Large intestine (tissue), 3 donors: ENCODE results near the gene LCN12. TPM values are rescaled to one million over a fixed set of nuclear protein-coding genes. Genes with fewer than 3 reads are reported as not detected.

ENCODE experiments used
- DNase-seq, 2 donors: peaks; one replicate each; pipeline versions ENCODE4 v3.0.0 to v3.0.0-alpha.2; 2013
- H3K27ac ChIP-seq: one replicate; pipeline ENCODE4 v1.5.1; 2013; ENCODE audit warnings: low read length
- H3K27me3 ChIP-seq: 2 replicates; pipeline ENCODE4 v1.6.1; 2013; ENCODE audit warnings: low read length; ENCODE audit not compliant: control insufficient read depth, insufficient read depth
- H3K36me3 ChIP-seq: 2 replicates; pipeline ENCODE4 v1.6.1; 2013; ENCODE audit warnings: low read length; ENCODE audit not compliant: control insufficient read depth, insufficient read depth
- H3K4me1 ChIP-seq: one replicate; pipeline ENCODE4 v1.6.1; 2013; ENCODE audit warnings: low read length; ENCODE audit not compliant: control insufficient read depth, insufficient read depth
- H3K4me3 ChIP-seq: one replicate; pipeline ENCODE4 v1.5.1; 2013; ENCODE audit warnings: low read length
- H3K9me3 ChIP-seq: one replicate; pipeline ENCODE4 v1.6.1; 2013; ENCODE audit warnings: mild to moderate bottlenecking, low read depth, low read length, moderate library complexity; ENCODE audit not compliant: control insufficient read depth
- WGBS: methylation state at CpG from one replicate; pipeline ENCODE4 v1.1.5; 2013; ENCODE audit warnings: low lambda C conversion rate; ENCODE audit not compliant: insufficient coverage; 5-methylcytosine and 5-hydroxymethylcytosine counted together
- polyA plus RNA-seq: library from polyadenylated mRNA; unstranded; fragments of 120-200 nt; gene quantifications from one replicate; pipeline ENCODE4 v1.2.1, GENCODE V29; 2013

LCN12 gene
- polyA plus RNA-seq, 1 donor, result 121 TPM

DNA sequence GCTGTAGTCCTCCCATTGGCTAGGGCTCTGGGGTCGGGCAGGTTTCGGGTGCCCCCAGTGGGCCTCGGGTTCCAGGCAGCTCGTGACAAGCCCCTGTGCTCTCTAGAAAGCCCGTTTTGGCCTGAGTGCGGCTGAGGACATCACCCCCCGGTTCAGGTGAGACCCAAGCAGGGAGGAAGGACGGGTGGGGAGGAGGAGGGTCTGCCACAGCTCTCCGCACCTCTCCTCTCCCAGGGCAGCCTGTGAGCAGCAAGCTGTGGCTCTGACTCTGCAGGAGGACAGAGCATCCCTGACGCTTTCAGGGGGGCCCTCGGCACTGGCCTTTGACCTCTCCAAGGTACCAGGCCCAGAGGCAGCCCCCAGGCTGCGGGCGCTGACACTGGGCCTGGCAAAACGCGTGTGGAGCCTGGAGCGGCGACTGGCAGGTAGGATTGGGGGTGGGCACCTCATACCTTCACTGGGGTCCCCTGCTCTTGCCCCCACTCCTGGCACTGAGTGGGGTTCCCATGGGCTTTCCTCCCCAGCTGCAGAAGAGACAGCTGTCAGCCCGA, 40.8 kb downstream of the LCN12 start:
- DNase-seq, result no peak
- Histone ChIP-seq H3K27ac (no peak overlapping the region), H3K27me3 (peaks cover 43% of the 10 kb centered on the region), H3K36me3 (peaks cover 6% of the 10 kb centered on the region), H3K4me3 (peak overlapping the region; percentile 69), H3K9me3 (peaks cover 13% of the 10 kb centered on the region), H3K4me1 (peaks cover 36% of the 10 kb centered on the region)
- WGBS, result no CpG with 5 or more reads among the region's 18 CpGs

DNA sequence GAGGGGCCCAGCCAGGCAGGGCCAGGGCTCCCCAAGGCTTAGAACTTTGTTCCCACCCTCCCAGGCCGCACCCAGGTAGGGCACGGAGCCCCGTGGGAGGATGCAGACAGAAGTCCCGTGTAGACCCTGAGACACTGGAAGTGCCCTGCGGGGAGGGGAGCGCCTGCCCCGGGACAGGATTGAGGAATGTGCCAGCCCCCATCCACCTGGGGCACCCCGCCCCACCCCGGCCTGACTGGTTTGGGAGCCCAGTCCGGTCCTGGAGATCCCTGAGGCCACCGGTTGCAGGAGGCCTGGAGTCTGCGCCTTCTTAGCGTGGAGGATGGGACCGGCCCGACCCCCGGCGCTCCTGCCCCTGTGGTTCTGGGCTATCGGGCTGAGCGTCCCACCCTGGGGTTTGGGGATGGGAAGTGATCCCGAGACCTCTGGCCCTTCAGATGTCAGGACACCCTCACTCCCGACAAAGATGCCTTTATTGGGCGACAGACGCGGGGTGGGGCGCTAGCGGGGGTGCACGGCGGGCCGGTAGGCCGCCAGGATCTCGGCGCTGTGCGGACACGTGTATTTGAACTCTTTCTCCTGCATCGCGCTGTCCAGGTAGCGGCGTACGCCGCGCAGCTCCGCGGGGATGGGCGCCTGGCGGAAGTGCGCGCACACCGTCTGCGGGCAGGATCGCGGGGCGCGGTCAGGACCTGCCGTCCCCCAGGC, 42.3 kb downstream of the LCN12 start:
- no peak for DNase-seq
- no CpG with 5 or more reads among the region's 54 CpGs for WGBS
- H3K4me1 ChIP-seq, result peaks cover 36% of the 10 kb centered on the region

DNA sequence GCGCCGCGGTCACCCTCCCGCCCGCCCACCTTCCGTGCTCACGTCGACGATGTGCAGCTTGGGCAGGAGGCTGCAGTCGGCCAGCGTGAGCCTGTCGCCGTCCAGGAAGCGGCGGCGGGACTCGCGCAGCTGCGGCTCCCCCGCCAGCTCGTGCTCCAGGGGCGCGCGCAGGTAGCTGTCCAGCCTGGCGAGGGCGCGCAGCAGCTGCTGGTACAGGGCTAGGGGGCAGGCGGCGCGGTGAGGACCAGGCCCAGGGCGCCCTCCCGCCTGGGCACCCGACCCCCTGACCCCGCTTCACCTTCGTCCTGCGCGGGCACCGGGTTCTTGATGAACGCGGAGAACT, 42.8 kb downstream of the LCN12 start:
- DNase-seq, result peak in 1 of 2 donors; percentile 46
- H3K9me3 ChIP-seq, result peaks cover 13% of the 10 kb centered on the region
- no peak overlapping the region for H3K27ac ChIP-seq
- peaks cover 6% of the 10 kb centered on the region for H3K36me3 ChIP-seq
- H3K4me3 ChIP-seq, result no peak overlapping the region
- H3K4me1 ChIP-seq, result peaks cover 36% of the 10 kb centered on the region
- H3K27me3 ChIP-seq, result peaks cover 44% of the 10 kb centered on the region
- WGBS, result no CpG with 5 or more reads among the region's 40 CpGs

More for the DNA sequence above, 42.3 kb downstream of the LCN12 start:
- Histone ChIP-seq H3K9me3 (peaks cover 13% of the 10 kb centered on the region), H3K27me3 (peaks cover 44% of the 10 kb centered on the region), H3K4me3 (no peak overlapping the region), H3K36me3 (peaks cover 6% of the 10 kb centered on the region), H3K27ac (no peak overlapping the region)

DNA sequence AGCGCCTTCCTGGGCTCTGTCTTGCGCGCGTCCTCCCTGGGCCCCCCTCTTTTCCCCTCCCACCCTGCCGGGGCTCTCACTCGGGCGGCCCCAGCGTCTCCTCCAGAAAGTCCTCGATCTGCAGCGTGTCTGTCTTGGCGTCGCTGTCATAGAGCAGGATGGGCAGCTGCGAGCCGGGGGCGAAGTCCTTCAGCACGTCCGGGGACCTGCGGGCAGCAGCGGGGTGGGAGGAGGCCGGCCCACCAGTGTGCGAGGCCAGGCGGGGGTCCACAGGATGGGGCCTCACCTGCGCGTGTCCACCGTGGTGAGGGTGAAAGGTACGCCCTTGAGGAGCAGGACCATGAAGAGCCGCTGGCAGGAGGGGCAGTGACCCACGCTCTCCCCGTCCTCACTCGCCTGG, 43.3 kb downstream of the LCN12 start:
- Histone ChIP-seq H3K36me3 (peaks cover 6% of the 10 kb centered on the region), H3K9me3 (peaks cover 13% of the 10 kb centered on the region), H3K4me3 (no peak overlapping the region), H3K27me3 (peaks cover 44% of the 10 kb centered on the region), H3K4me1 (peaks cover 36% of the 10 kb centered on the region), H3K27ac (no peak overlapping the region)
- WGBS, result no CpG with 5 or more reads among the region's 30 CpGs
- DNase-seq, result peak in 1 of 2 donors; percentile 44

DNA sequence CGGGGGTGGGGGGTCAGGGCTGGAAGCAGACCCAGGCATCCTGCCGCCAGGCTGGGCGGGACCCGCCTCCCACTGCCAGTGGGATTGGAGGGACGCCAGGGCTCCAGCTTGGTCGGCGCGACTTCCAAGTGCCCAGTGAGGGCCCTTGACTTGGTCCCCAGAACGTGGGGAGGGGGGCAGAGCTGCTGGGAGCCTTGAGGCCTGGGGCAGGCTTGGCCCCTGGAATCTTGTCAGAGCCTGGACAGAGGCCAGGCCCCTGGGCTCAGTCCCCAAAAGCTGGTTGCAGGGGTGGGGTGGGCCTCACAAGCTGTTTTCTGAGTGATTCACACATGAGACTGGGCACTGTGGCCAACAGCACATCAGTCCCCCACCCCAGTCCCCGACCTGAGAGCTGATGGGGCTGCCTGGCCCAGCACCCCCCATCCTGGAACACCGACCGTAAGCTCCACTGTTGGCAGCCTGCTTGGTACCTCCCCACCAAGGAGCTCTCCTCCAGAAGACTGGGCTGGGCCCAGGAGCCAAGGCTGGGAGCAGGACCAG, 43.8 kb downstream of the LCN12 start:
- no peak for DNase-seq
- no peak overlapping the region for H3K4me3 ChIP-seq
- H3K27me3 ChIP-seq, result peaks cover 44% of the 10 kb centered on the region
- WGBS, result no CpG with 5 or more reads among the region's 12 CpGs
- peaks cover 13% of the 10 kb centered on the region for H3K9me3 ChIP-seq
- peaks cover 36% of the 10 kb centered on the region for H3K4me1 ChIP-seq
- H3K36me3 ChIP-seq, result peaks cover 6% of the 10 kb centered on the region
- H3K27ac ChIP-seq, result no peak overlapping the region

DNA sequence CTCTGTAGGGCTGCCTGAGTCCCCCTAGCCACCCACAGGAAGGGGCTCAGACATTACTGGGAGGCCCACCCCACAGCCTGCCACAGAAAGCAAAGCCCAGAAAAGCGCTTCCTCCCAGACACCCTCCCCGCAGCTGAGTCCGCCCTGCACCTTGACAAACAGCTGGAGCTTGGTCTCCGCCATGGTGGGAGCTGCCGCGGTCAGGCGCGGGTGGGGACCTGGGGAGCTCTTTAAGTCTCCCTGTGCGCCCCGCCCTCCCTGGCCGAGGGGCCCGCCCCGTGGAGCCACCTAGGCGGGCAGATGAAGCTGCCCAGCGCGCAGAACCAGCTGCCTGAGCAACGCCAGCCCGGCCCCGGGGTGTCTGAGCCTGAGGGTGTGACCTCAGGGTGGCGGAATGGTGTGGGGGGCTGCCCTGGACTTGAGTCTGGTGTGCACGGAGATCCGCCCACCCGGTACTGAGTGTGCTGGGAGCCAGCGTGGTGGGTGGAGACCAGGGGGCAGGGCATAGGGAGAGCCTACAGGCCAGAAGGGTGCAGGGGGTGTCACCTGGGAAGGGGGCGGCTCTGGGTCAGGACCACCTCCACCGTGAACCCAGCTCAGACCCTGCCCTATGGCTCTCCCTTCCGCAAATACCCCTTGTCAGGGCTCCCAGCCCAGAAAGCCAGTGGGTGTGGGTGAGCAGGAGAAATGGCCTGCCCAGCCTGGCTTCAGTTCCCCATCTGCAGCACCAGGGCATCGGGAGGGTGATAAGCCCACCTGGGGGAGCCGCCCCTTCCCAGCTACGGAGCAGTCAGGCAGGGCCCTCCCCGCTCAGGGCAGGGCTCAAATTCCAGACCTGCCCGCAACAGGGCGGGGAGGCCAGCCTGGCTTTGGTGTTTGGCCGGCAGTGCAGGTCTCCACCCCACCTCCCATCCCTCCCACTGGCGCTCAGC, 44.6 kb downstream of the LCN12 start, which contains the start of gene CLIC3:
Gene CLIC3 (minus strand): TSS at position 208 of the 932 bp plus-strand sequence. CDS start 25 bp downstream, at position 183.
- Histone ChIP-seq H3K36me3 (peaks cover 6% of the 10 kb centered on the region), H3K9me3 (peaks cover 13% of the 10 kb centered on the region), H3K4me3 (peak within 1 kb of the TSS; percentile 7), H3K27me3 (peaks cover 44% of the 10 kb centered on the region), H3K27ac (no peak within 1 kb of the TSS), H3K4me1 (peaks cover 36% of the 10 kb centered on the region)
- peak in 1 of 2 donors; percentile 50 for DNase-seq
- WGBS, result no CpG with 5 or more reads among the region's 35 CpGs

DNA sequence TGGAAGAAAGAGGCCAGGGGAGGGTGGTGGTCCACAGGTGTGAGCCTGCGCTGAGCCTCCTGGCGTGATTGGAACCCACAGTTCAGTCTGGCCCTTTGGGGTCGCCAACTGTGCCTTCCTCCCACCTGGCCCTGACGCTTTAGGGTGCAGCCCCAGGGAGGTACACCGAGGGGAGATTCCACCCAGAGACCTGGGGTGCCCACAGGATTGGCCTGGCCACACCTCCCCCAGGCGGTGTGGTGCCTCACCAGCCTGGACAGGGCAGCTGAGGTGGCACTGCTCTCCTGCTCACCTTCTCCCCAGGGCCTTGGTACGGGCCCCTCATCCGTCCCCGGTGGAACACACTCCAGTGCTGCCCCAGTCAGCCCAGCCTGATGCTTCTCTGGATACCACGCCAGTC, 45.3 kb downstream of the LCN12 start:
- Histone ChIP-seq H3K4me1 (peaks cover 36% of the 10 kb centered on the region), H3K9me3 (peaks cover 13% of the 10 kb centered on the region), H3K4me3 (no peak overlapping the region), H3K36me3 (peaks cover 6% of the 10 kb centered on the region), H3K27me3 (peaks cover 44% of the 10 kb centered on the region), H3K27ac (no peak overlapping the region)
- WGBS, result no CpG with 5 or more reads among the region's 10 CpGs
- DNase-seq, result no peak

DNA sequence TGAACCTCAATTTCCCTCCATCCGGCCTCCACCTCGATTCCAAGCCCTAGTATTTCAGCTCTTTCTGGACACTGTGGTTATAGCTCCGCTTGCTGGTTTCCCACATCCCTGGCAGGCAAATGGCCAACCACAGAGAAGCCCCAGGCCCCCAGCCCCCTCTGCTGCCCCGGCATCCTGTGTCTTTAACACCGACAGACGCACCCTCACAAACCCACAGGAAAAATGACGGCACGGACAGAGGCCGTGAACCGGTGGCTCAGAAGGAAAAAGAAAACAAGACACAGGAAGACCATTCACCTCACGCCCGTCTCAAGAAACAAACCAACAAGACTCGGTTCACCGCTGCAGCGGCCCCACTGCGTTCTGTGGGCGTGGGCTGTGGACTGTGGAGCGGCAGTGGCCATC, 45.8 kb downstream of the LCN12 start:
- peaks cover 44% of the 10 kb centered on the region for H3K27me3 ChIP-seq
- WGBS, result 80% methylated on average over 2 of the region's 18 CpGs
- no peak overlapping the region for H3K4me3 ChIP-seq
- peaks cover 12% of the 10 kb centered on the region for H3K9me3 ChIP-seq
- DNase-seq, result no peak
- H3K36me3 ChIP-seq, result peaks cover 6% of the 10 kb centered on the region
- no peak overlapping the region for H3K27ac ChIP-seq
- peaks cover 32% of the 10 kb centered on the region for H3K4me1 ChIP-seq

DNA sequence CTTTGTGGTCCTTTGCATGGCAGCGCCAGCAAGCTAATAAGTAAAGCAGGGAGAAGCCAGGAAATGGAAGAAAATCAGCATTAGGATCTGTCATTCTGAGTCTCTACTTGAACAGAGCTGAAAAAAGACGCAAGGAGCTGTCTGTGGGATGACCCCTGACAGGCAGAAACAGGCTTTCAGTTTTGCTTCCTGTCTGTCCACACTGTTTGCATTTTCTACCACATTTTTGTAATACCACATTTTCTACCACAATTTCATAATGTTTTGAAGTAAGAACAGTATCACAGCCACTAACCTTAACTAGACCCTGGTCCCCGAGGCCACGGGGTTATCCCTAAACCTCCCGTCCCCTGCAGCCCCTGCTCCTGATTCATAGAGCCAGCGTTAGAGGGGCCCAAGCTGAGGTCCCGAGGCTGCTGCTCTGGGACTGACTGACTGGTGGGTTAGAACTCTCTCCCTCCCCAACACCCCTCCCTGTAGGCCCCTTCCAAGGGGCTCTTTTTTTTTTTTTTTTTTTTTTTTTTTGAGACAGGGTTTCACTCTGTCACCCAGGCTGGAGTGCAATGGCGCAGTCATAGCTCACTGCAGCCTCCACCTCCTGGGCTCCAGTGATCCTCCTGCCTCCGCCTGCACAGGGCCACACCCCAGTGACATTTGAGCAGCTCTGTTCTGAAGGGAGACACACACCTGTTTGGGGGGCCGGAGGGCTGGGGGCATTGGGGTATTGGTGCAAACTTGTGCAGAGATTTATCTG, 48.3 kb downstream of the LCN12 start:
- Histone ChIP-seq H3K4me3 (no peak overlapping the region), H3K36me3 (no peaks in the 10 kb centered on the region), H3K27me3 (peaks cover 25% of the 10 kb centered on the region), H3K27ac (no peak overlapping the region), H3K4me1 (peaks cover 16% of the 10 kb centered on the region), H3K9me3 (peaks cover 6% of the 10 kb centered on the region)
- DNase-seq, result no peak
- no CpG with 5 or more reads among the region's 10 CpGs for WGBS
